HEK293 (cell line): Measurements from ENCODE around the gene ERBB4.

ENCODE experiments used
- CTCF ChIA-PET: fragments of 350-600 bp; formaldehyde crosslinking; extraction: SDS; loops from one replicate; lab custom pipeline; 2021; ENCODE audit warnings: antibody characterized with exemption; lab: Yijun Ruan, JAX
- POLR2A ChIA-PET: fragments of 300-600 bp; formaldehyde crosslinking; extraction: SDS; loops from one replicate; lab custom pipeline; 2020; ENCODE audit warnings: antibody characterized with exemption, inconsistent platforms; lab: Yijun Ruan, JAX
- H3K27ac ChIP-seq: fragments of 200-500 bp; sonication (Bioruptor generic); 2 replicates; pipeline ENCODE4 v1.5.1; 2014; ENCODE audit warnings: low read depth, low read length, control low read depth, inconsistent platforms; ENCODE audit errors: extremely low read depth
- H3K36me3 ChIP-seq, 2 experiments: fragments of 200-500 bp in 1 of 2; sonication (Bioruptor generic) in 1 of 2; 1 replicate in 1 of 2; 2 replicates in 1 of 2; pipeline ENCODE4 v1.5.1; 2014 to 2017; ENCODE audit warnings: inconsistent platforms in 2 of 2, low read length in 2 of 2; ENCODE audit not compliant: control insufficient read depth in 2 of 2, insufficient read depth in 1 of 2
- H3K4me1 ChIP-seq: fragments of 200-500 bp; sonication (Bioruptor generic); 2 replicates; pipeline ENCODE4 v1.5.1; 2014; ENCODE audit warnings: mild to moderate bottlenecking, low read length, inconsistent platforms; ENCODE audit not compliant: control insufficient read depth, insufficient read depth
- H3K4me3 ChIP-seq: 2 replicates; pipeline ENCODE4 v1.5.1; 2011; ENCODE audit warnings: low read depth, mild to moderate bottlenecking, control low read depth, low read length, moderate library complexity
- H3K9me3 ChIP-seq: fragments of 200-500 bp; sonication (Bioruptor generic); 2 replicates; pipeline ENCODE4 v1.5.1; 2014; ENCODE audit warnings: low read depth, low read length, inconsistent platforms; ENCODE audit not compliant: control insufficient read depth, insufficient read depth
- GFI1B ChIP-seq: fragments of 450-650 bp; formaldehyde crosslinking; IDR thresholded peaks from 2 replicates; pipeline ENCODE4 v1.5.1; 2016; ENCODE audit warnings: missing biosample characterization, missing genetic modification characterization
- GLI4 ChIP-seq: fragments of 450-650 bp; formaldehyde crosslinking; IDR thresholded peaks from 2 replicates; pipeline ENCODE4 v1.5.1; 2016; ENCODE audit warnings: missing biosample characterization, missing genetic modification characterization
- HOXA7 ChIP-seq: sonication (generic); formaldehyde crosslinking; IDR thresholded peaks from 2 replicates; pipeline ENCODE4 v1.8.1; 2022; ENCODE audit warnings: missing genetic modification reagents, borderline replicate concordance
- MZF1 ChIP-seq: fragments of 450-650 bp; formaldehyde crosslinking; IDR thresholded peaks from 2 replicates; pipeline ENCODE4 v1.5.1; 2017; ENCODE audit warnings: missing biosample characterization, missing genetic modification characterization, borderline replicate concordance
- PBX3 ChIP-seq: sonication (generic); formaldehyde crosslinking; IDR thresholded peaks from 2 replicates; pipeline ENCODE4 v1.8.1; 2022; ENCODE audit warnings: mild to moderate bottlenecking, moderate library complexity, missing genetic modification reagents
- PRDM10 ChIP-seq: fragments of 450-650 bp; formaldehyde crosslinking; IDR thresholded peaks from 2 replicates; pipeline ENCODE4 v1.5.1; 2016; ENCODE audit warnings: missing biosample characterization, missing genetic modification characterization
- SP3 ChIP-seq: fragments of 450-650 bp; formaldehyde crosslinking; IDR thresholded peaks from 2 replicates; pipeline ENCODE4 v1.5.1; 2016; ENCODE audit warnings: missing biosample characterization, missing genetic modification characterization
- TCF7L2 ChIP-seq: IDR thresholded peaks from 2 replicates; pipeline ENCODE4 v1.6.1; 2011; ENCODE audit warnings: low read depth, mild to moderate bottlenecking, inconsistent platforms, low read length, moderate library complexity, borderline replicate concordance
- ZBTB1 ChIP-seq: fragments of 450-650 bp; formaldehyde crosslinking; IDR thresholded peaks from 2 replicates; pipeline ENCODE4 v1.5.1; 2016; ENCODE audit warnings: missing biosample characterization, missing genetic modification characterization
- ZEB2 ChIP-seq: fragments of 450-650 bp; formaldehyde crosslinking; IDR thresholded peaks from 2 replicates; pipeline ENCODE4 v1.5.1; 2016; ENCODE audit warnings: missing biosample characterization, missing genetic modification characterization
- ZFHX2 ChIP-seq: fragments of 450-650 bp; formaldehyde crosslinking; conservative IDR thresholded peaks from 2 replicates; pipeline ENCODE4 v1.5.1; 2016; ENCODE audit warnings: missing biosample characterization, missing genetic modification characterization
- ZNF155 ChIP-seq: fragments of 450-650 bp; formaldehyde crosslinking; IDR thresholded peaks from 2 replicates; pipeline ENCODE4 v1.5.1; 2016; ENCODE audit warnings: missing biosample characterization, missing genetic modification characterization
- ZNF24 ChIP-seq: fragments of 450-650 bp; formaldehyde crosslinking; IDR thresholded peaks from 2 replicates; pipeline ENCODE4 v1.5.1; 2016; ENCODE audit warnings: missing biosample characterization, missing genetic modification characterization
- ZNF362 ChIP-seq: fragments of 450-650 bp; formaldehyde crosslinking; IDR thresholded peaks from 2 replicates; pipeline ENCODE4 v1.5.1; 2016; ENCODE audit warnings: missing biosample characterization, missing genetic modification characterization
- ZNF473 ChIP-seq: fragments of 450-650 bp; formaldehyde crosslinking; IDR thresholded peaks from 2 replicates; pipeline ENCODE4 v1.5.1; 2017; ENCODE audit warnings: missing biosample characterization, missing genetic modification characterization
- ZNF488 ChIP-seq: fragments of 450-650 bp; formaldehyde crosslinking; IDR thresholded peaks from 2 replicates; pipeline ENCODE4 v1.5.1; 2016; ENCODE audit warnings: missing biosample characterization, missing genetic modification characterization
- ZNF529 ChIP-seq: fragments of 450-650 bp; formaldehyde crosslinking; IDR thresholded peaks from 2 replicates; pipeline ENCODE4 v1.5.1; 2017; ENCODE audit warnings: missing genetic modification characterization, missing biosample characterization; ENCODE audit not compliant: insufficient replicate concordance
- ZNF623 ChIP-seq: fragments of 450-650 bp; formaldehyde crosslinking; IDR thresholded peaks from 2 replicates; pipeline ENCODE4 v1.5.1; 2016; ENCODE audit warnings: missing biosample characterization, missing genetic modification characterization
- ZNF792 ChIP-seq: fragments of 450-650 bp; formaldehyde crosslinking; IDR thresholded peaks from 2 replicates; pipeline ENCODE4 v1.5.1; 2016; ENCODE audit warnings: missing biosample characterization, missing genetic modification characterization
- TF ChIP-seq, protein P1 (sequence below): IDR thresholded peaks from 2 replicates; pipeline ENCODE4 v1.6.1; 2011; ENCODE audit warnings: mild to moderate bottlenecking, low read depth, low read length, borderline replicate concordance
- TF ChIP-seq, protein P2 (sequence below): fragments of 450-650 bp; formaldehyde crosslinking; IDR thresholded peaks from 2 replicates; pipeline ENCODE4 v1.5.1; 2017; ENCODE audit warnings: missing biosample characterization, missing genetic modification characterization

Gene ERBB4

DNA sequence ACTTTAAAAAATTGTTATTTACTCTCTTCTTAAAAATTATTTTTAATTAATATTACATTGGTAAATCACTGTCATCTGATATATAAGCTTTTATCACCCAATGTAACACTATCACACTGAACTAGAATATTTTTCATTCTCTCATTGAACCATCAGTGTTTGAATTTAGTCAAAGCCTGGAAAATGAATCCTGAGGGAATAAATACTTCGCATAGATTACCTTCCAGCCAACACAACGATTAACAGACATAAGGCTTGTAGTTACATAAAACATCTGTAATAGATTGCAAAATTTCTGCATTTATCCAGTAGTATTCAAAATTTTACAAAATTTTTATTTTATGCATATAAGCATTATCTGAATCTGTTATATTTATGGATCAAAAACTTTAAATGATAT, 314.9 kb downstream of the ERBB4 start (continued):
- TF ChIP-seq ZNF362 (tag by site-specific recombination) (no peak), ZNF473 (tag by site-specific recombination) (no peak), PRDM10 (tag by site-specific recombination) (no peak), GLI4 (tag by site-specific recombination) (no peak), SP3 (tag by site-specific recombination) (no peak), ZBTB1 (tag by site-specific recombination) (no peak), GFI1B (tag by site-specific recombination) (no peak), HOXA7 (CRISPR knock-in tag) (no peak), ZNF24 (tag by site-specific recombination) (no peak), TCF7L2 (no peak), PBX3 (CRISPR knock-in tag) (no peak), ZNF488 (tag by site-specific recombination) (no peak), ZNF623 (tag by site-specific recombination) (no peak), ZNF529 (tag by site-specific recombination) (no peak)
- TF ChIP-seq, all 188 proteins: peak for 0

DNA sequence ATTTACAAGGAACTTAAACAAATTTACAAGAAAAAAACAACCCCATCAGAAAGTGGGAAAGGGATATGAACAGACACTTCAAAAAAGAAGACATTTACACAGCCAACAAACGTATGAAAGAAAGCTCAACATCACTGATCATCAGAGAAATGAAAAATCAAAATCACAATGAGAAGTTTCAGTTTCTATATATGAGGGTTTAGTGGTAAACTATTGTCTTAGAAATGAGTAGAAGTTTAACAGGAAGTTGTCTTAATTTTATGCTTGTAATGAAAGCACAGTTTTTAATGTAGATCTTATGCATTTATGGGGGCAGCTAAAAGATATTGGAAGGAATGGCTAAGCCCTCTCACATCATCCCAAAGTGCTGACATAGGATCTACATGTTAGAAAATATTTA, 325.4 kb downstream of the ERBB4 start:
- Histone ChIP-seq H3K27ac (no peak overlapping the region), H3K9me3 (no peaks in the 10 kb centered on the region), H3K36me3 (no peaks in the 10 kb centered on the region), H3K4me1 (0 out of 2 replicates have a peak, but pooled peaks cover 3% of the 10 kb centered on the region), H3K4me3 (no peak overlapping the region)
- POLR2A ChIA-PET, result no interaction called here
- CTCF ChIA-PET, result interaction anchor here (0.9 kb wide), 1 partner anchor 15 kb away, joined by 3 read pairs; no protein-coding TSS in a partner anchor
- no peak for TF ChIP-seq ZNF792 (tag by site-specific recombination)
- TF ChIP-seq, protein P1, sequence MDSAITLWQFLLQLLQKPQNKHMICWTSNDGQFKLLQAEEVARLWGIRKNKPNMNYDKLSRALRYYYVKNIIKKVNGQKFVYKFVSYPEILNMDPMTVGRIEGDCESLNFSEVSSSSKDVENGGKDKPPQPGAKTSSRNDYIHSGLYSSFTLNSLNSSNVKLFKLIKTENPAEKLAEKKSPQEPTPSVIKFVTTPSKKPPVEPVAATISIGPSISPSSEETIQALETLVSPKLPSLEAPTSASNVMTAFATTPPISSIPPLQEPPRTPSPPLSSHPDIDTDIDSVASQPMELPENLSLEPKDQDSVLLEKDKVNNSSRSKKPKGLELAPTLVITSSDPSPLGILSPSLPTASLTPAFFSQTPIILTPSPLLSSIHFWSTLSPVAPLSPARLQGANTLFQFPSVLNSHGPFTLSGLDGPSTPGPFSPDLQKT, result no peak

GRCh38 chr2:212208467-212208866, 330.1 kb downstream of the ERBB4 start:
- Histone ChIP-seq H3K36me3 (no peaks in the 10 kb centered on the region), H3K9me3 (no peaks in the 10 kb centered on the region), H3K4me1 (0 out of 2 replicates have a peak, but pooled peaks cover 3% of the 10 kb centered on the region), H3K27ac (no peak overlapping the region), H3K4me3 (no peak overlapping the region)
- CTCF ChIA-PET, result interaction anchor here (0.6 kb wide), 1 partner anchor 372 kb away, joined by 3 read pairs; no protein-coding TSS in a partner anchor
- POLR2A ChIA-PET, result no interaction called here
- TF ChIP-seq MZF1 (tag by site-specific recombination) (no peak), ZEB2 (tag by site-specific recombination) (no peak), ZFHX2 (tag by site-specific recombination) (no peak), ZNF155 (no peak)
- TF ChIP-seq, protein P2, sequence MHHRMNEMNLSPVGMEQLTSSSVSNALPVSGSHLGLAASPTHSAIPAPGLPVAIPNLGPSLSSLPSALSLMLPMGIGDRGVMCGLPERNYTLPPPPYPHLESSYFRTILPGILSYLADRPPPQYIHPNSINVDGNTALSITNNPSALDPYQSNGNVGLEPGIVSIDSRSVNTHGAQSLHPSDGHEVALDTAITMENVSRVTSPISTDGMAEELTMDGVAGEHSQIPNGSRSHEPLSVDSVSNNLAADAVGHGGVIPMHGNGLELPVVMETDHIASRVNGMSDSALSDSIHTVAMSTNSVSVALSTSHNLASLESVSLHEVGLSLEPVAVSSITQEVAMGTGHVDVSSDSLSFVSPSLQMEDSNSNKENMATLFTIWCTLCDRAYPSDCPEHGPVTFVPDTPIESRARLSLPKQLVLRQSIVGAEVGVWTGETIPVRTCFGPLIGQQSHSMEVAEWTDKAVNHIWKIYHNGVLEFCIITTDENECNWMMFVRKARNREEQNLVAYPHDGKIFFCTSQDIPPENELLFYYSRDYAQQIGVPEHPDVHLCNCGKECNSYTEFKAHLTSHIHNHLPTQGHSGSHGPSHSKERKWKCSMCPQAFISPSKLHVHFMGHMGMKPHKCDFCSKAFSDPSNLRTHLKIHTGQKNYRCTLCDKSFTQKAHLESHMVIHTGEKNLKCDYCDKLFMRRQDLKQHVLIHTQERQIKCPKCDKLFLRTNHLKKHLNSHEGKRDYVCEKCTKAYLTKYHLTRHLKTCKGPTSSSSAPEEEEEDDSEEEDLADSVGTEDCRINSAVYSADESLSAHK (tag by site-specific recombination), result 0 out of 2 replicates have a peak, but pooled peaks have one; percentile 13
